Fibroblast of lung (primary cell): ENCODE data around the gene CNTROB. TPM values are rescaled to one million over a fixed set of nuclear protein-coding genes. Genes with fewer than 3 reads are reported as not detected.
A peak's percentile ranks its signal among the peaks of the same experiment; 100 is the strongest.

Experiments
- DNase-seq, 2 donors: peaks; one replicate each; pipeline versions ENCODE4 v3.0.0 to v3.0.0-alpha.2; 2010; ENCODE audit warnings: low read depth in 2 of 2
- H2AFZ ChIP-seq: 2 replicates; pipeline ENCODE4 v1.5.1; 2012; ENCODE audit warnings: low read length, control low read depth, inconsistent platforms
- H3K27ac ChIP-seq: 2 replicates; pipeline ENCODE4 v1.5.1; 2011; ENCODE audit warnings: low read length, control low read depth; ENCODE audit not compliant: insufficient read depth
- H3K27me3 ChIP-seq: 2 replicates; pipeline ENCODE4 v1.5.1; 2011; ENCODE audit warnings: mild to moderate bottlenecking, low read length; ENCODE audit not compliant: control insufficient read depth, insufficient read depth
- H3K36me3 ChIP-seq: 2 replicates; pipeline ENCODE4 v1.5.1; 2011; ENCODE audit warnings: low read length; ENCODE audit not compliant: control insufficient read depth, insufficient read depth
- H3K4me1 ChIP-seq: 2 replicates; pipeline ENCODE4 v1.5.1; 2011; ENCODE audit warnings: low read length; ENCODE audit not compliant: control insufficient read depth, insufficient read depth; ENCODE audit errors: extremely low read depth
- H3K4me2 ChIP-seq: 2 replicates; pipeline ENCODE4 v1.5.1; 2011; ENCODE audit warnings: low read length, control low read depth; ENCODE audit not compliant: insufficient read depth; ENCODE audit errors: extremely low read depth
- H3K4me3 ChIP-seq, 4 experiments: fragments of 200-600 bp in 1 of 4; sonication (generic) in 1 of 4; replicated peaks in 1 of 4; 2 replicates each; pipeline ENCODE4 v1.5.1; 2011 to 2016; ENCODE audit warnings: low read length in 4 of 4, low read depth in 3 of 4, mild to moderate bottlenecking in 3 of 4, control low read depth in 2 of 4, inconsistent platforms in 1 of 4, mixed read lengths in 1 of 4; ENCODE audit not compliant: insufficient read depth in 1 of 4; ENCODE audit errors: control extremely low read depth in 1 of 4
- H3K79me2 ChIP-seq: 2 replicates; pipeline ENCODE4 v1.5.1; 2012; ENCODE audit warnings: mild to moderate bottlenecking, low read length, inconsistent platforms; ENCODE audit not compliant: control insufficient read depth, insufficient read depth
- H3K9ac ChIP-seq: 2 replicates; pipeline ENCODE4 v1.5.1; 2011; ENCODE audit warnings: mild to moderate bottlenecking, low read length, control low read depth; ENCODE audit not compliant: insufficient read depth
- H3K9me3 ChIP-seq: 2 replicates; pipeline ENCODE4 v1.5.1; 2012; ENCODE audit warnings: low read depth, low read length; ENCODE audit not compliant: control insufficient read depth, insufficient read depth
- H4K20me1 ChIP-seq: 2 replicates; pipeline ENCODE4 v1.5.1; 2011; ENCODE audit warnings: low read length; ENCODE audit not compliant: control insufficient read depth, insufficient read depth; ENCODE audit errors: extremely low read depth
- EZH2 ChIP-seq: IDR thresholded peaks from 2 replicates; pipeline ENCODE4 v1.5.1; 2012; ENCODE audit warnings: low read length, control low read depth, mild to moderate bottlenecking; ENCODE audit errors: missing control alignments
- polyA plus RNA-seq, 2 donors: library from polyadenylated mRNA; depleted of rRNA in 1 of 2; stranded (reverse) in 1 of 2; unstranded in 1 of 2; fragments of >200 nt; gene quantifications; 2 replicates each; pipeline ENCODE4 v1.2.1, GENCODE V29; 2011 to 2012; ENCODE audit warnings: missing spikeins in 1 of 2
- total RNA-seq: library from RNA; depleted of rRNA; stranded (reverse); fragments of >200 nt; gene quantifications from 2 replicates; pipeline ENCODE4 v1.2.1, GENCODE V29; 2014
- TF ChIP-seq, protein P1 (sequence below), 2 donors: IDR thresholded peaks in 1 of 2; conservative IDR thresholded peaks in 1 of 2; 1 replicate in 1 of 2; 2 replicates in 1 of 2; pipeline ENCODE4 v1.5.1; 2011 to 2012; ENCODE audit warnings: low read length in 2 of 2, control low read depth in 1 of 2, inconsistent platforms in 1 of 2, low read depth in 1 of 2, mild to moderate bottlenecking in 1 of 2

The CNTROB gene
- total and polyA plus RNA-seq, 2 donors (not counting 1 experiment from before 2014, with no cell fraction given) = 12.6 to 17.2 TPM

DNA sequence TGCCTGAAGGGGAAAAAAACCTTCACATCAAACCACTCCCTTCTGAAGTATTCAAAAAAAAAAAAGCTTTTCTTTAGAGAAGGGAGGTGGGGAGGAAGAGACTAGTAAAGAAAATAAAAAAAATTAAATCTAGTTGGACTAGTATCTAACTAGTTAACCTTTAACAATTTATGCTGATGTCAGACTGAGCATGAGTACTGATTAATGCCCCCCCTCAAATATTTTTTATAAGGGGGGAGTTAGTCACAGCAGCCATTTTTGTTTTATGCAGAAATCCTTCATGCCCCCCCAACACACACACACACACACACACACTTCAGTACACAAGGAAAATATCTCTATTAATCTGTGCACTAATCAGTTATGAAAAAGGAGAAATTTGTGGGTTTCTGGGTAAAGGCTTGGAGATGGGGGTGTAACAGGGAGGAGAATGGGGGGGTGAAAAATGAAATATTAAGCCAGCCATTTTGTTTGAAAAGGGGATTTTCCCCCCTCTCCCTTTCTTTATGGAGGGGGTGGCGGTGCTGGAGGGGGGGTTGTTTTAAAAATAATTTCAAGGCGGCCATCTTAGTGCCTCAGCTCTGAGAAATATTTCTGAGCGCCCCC lies 48.1 kb upstream of the CNTROB start:
- peak overlapping the region; percentile 28 for H3K27ac ChIP-seq
- peaks cover 15% of the 10 kb centered on the region for H3K79me2 ChIP-seq
- no peak overlapping the region for H3K9ac ChIP-seq
- no peaks in the 10 kb centered on the region for H3K27me3 ChIP-seq
- H2AFZ ChIP-seq = no peak overlapping the region
- H3K4me2 ChIP-seq = peak overlapping the region; percentile 70
- TF ChIP-seq, protein P1, sequence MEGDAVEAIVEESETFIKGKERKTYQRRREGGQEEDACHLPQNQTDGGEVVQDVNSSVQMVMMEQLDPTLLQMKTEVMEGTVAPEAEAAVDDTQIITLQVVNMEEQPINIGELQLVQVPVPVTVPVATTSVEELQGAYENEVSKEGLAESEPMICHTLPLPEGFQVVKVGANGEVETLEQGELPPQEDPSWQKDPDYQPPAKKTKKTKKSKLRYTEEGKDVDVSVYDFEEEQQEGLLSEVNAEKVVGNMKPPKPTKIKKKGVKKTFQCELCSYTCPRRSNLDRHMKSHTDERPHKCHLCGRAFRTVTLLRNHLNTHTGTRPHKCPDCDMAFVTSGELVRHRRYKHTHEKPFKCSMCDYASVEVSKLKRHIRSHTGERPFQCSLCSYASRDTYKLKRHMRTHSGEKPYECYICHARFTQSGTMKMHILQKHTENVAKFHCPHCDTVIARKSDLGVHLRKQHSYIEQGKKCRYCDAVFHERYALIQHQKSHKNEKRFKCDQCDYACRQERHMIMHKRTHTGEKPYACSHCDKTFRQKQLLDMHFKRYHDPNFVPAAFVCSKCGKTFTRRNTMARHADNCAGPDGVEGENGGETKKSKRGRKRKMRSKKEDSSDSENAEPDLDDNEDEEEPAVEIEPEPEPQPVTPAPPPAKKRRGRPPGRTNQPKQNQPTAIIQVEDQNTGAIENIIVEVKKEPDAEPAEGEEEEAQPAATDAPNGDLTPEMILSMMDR (conservative IDR thresholded peaks at IDR 0.05 in 1 of 2, IDR thresholded peaks at IDR 0.05 in 1 of 2; ENCODE audit: low read depth in 1 of 2, low read length in 2 of 2) = no peak
- TF ChIP-seq EZH2 = no peak
- H3K4me3 ChIP-seq = peak overlapping the region in 3 of 4 experiments; percentile 37 to 72 (median 57)
- H4K20me1 ChIP-seq = no peaks in the 10 kb centered on the region
- DNase-seq = peak; percentile 57
- H3K4me1 ChIP-seq = peaks cover 7% of the 10 kb centered on the region
- no peaks in the 10 kb centered on the region for H3K9me3 ChIP-seq
- H3K36me3 ChIP-seq = peaks cover 2% of the 10 kb centered on the region

GRCh38 chr17:7884581-7885366 lies 47.2 kb upstream of the CNTROB start:
- Histone ChIP-seq H4K20me1 (no peaks in the 10 kb centered on the region), H3K36me3 (peaks cover under 1% of the 10 kb centered on the region), H3K27me3 (no peaks in the 10 kb centered on the region), H3K9ac (peak overlapping the region; percentile 56), H3K4me1 (peaks cover 12% of the 10 kb centered on the region), H3K4me3 (peak overlapping the region in 3 of 4 experiments; percentile 72 to 84 (median 81)), H3K27ac (no peak overlapping the region), H3K79me2 (peaks cover 20% of the 10 kb centered on the region), H3K9me3 (no peaks in the 10 kb centered on the region), H3K4me2 (no peak overlapping the region), H2AFZ (no peak overlapping the region)
- no peak for DNase-seq
- TF ChIP-seq, protein P1 (conservative IDR thresholded peaks at IDR 0.05 in 1 of 2, IDR thresholded peaks at IDR 0.05 in 1 of 2; ENCODE audit: low read depth in 1 of 2, low read length in 2 of 2) = no peak
- no peak for TF ChIP-seq EZH2
